Activated gamma-delta T cell treated with anti-CD3 and anti-CD28 coated beads, Interleukin-2, amount 50 U/mL, for 16 hours (primary cell): ENCODE measurements around the gene ANKRD11.
"Not testable (repeated sequence)": the region's sequence is repeated elsewhere in the genome, so short reads cannot be mapped to it uniquely, and the experiment has no call there.

ENCODE experiments used
- DNase-seq: peaks from one replicate; pipeline ENCODE4 v3.0.0-alpha.2; 2020; ENCODE audit warnings: low read depth

ANKRD11 gene

DNA sequence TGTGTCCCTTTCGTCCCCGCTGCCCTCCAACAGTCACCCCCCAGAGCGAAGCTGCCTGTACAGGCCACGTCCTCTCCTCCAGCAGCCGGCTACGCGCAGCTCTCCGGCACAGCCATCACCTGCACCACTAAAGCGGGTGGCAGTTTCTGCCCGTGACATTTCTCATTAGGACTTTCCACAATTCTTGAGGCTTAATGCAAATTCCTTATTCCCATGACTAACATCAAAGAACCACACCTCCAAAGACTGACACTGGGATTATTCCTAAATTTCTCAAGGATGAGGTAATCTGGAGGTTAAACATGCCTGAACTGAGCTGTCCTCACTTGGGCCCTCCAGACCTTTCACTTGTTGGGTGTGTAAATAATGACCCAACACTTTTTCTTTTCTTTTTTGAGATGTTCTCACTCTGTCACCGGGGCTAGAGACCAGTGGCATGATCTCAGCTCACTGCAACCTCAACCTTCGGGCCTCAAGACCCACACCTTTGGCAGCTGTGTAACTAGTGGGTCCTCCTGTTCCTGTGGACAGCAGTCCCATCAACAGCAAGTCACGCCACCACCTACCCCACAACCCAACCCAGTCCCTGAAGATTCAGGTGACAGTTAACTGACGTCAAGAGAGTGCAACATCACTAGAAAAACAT, 11.7 kb downstream of the ANKRD11 start:
- DNase-seq, result no peak

DNA sequence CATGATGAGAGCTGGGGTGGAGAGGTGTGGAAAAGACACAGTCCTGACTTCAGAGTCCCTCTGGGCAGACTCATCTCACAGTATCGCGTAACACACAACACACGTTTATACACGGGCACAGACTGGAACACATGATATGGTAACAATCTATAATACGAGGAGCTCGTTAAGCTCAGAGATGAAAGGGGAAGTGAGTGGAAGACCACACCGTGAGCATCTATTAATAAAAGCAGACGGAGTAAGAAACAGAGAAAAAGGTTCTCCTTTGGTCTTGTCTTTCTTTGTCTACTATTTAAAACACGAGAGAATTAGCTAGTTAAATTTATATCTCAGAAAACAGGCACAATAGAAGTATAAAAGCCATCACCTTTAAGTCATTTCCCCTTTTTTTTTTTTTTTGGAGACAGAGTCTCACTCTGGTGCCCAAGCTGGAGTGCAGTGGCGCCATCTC, 13.5 kb downstream of the ANKRD11 start:
- DNase-seq, result no peak

DNA sequence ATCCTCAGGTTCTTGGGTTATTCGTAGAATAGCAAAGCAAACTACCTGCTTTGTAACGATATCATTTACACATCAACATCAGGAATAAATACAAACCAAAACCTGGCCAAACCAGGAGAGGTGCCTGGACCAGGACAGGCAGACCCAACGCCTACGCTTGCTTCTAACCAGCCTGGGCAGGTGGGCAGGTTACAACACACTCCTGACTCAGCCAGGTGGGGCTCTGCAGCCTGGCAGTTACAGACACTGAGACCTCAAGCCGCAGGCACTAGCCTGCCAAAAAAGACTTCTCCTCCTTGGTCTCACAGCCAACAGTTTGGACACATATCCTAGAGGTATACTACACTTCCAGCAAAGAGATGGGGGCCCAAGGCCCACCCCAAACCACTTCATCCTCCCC, 14.0 kb downstream of the ANKRD11 start:
- no peak for DNase-seq

DNA sequence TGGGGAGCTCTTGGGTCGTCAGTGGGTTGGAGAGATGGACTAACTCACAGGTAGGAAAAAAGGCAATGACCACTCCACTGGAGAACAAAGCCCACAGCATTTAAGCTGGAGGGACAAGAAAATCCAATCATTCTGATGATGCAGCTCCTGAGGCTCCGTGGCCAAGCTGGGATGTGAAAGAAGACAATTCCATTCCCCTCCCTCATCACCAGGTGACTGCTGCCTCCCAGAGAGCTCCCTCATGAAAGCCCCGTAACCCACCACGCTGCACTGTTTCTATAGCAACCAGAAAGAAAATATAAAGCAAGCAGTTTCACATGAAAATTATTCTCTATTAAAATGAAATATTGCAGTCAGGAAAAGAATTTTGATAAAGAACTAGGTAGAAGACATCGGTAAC, 15.2 kb downstream of the ANKRD11 start:
- no peak for DNase-seq

DNA sequence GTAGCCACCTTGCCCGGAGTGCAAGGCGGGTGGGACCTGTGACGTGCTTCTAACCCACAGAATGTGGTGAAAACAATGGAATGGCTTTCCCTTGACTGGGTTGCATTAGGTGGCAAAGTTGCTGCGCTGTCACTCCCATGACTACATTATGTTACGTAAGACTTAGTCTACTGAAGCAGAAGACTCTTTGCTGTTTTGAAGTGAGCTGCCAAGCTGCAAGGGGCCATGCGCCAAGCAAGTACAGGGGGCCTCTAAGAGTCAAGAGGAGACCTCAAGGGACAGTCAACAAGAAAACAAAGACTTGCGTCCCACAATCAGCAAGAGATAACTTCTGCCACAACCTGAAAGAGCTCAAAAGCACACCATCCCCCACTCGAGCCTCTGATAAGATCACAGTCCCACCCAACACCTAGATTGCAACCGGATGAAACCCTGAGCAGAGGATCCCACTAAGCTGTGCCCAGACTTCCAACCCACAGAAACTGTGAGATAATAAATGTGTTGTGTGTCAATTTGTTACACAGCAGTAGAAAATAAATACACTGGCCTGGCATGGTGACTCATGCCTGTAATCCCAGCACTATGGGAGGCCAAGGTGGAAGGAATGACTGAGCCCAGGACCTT, 16.5 kb downstream of the ANKRD11 start:
- DNase-seq, result no peak

DNA sequence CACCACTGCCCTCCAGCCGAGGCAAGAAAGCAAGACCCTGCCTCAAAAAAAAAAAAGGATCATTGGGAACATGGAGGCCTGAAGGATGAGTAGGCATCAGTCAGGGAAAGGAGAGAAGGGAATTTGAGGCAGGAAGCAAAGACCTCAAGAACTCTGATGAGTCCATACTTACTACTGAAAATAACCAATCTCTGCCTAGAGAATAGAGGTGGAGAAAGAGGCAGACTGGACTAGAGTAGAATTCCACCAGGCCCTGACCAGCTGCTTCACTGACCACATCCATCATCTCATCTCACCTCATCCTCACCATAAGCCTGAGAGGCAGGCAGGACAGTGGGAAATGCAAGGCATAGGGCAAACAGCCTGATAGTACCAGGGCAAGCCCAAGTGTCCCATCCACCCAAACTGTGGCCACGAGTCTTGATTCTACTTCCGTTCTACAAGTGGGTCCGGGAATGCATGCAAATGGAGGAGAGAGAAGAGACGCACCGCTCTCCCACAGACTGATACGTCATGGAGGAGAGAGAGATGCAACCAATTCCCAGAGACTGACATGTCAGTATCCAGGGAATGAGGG, 17.1 kb downstream of the ANKRD11 start:
- no peak for DNase-seq

DNA sequence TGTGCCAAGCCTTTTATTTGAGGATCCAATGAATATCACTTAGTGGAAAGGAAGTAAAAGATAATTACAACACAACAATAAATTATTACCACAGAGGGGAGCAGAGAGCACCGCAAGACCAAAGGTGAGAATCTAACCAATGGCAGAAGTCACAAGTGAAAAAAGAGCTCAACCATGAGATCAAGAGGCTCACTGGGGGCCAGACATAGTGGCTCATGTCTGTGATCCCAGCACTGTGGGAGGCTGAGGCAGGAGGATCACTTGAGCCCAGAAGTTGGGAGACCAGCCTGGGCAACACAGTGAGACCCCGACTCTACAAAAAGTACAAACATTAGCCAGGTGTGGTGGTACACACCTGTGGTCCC, 17.7 kb downstream of the ANKRD11 start:
- DNase-seq, result no peak

DNA sequence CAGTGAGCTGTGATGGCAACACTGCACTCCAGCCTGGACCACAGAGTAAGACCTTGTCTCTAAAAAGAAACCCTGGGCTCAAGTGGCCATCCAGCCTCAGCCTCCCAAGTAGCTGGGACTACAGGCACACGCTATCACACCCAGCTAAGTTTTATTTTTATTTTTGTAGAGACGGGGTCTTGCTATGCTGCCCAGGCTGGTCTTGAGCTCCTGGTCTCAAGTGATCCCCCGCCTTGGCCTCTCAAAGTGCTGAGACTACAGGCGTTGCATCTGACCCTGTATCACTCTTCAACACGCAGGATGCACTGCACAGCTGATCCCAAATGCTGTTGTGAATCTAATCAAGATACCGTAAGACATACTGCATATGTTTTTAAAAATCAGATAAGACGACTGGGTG, 23.0 kb downstream of the ANKRD11 start:
- DNase-seq, result no peak

DNA sequence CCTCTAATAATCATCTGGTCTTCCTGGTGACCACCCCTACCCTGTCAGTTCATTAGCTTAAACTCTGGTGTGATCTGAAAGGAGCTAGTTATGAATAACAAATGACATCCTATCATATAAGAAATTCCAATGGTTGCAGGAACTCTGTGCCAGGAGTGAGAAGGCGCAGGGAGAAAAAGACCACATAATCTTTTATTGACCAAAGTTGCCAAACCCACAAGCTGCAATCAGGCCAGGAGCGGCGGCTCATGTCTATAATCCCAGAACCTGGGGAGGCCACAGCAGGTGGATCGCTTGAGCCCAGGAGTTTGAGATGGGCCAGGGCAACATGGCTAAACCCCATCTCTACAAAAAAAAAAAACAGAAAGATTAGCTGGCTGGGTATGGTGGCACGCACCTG, 23.4 kb downstream of the ANKRD11 start:
- no peak for DNase-seq

DNA sequence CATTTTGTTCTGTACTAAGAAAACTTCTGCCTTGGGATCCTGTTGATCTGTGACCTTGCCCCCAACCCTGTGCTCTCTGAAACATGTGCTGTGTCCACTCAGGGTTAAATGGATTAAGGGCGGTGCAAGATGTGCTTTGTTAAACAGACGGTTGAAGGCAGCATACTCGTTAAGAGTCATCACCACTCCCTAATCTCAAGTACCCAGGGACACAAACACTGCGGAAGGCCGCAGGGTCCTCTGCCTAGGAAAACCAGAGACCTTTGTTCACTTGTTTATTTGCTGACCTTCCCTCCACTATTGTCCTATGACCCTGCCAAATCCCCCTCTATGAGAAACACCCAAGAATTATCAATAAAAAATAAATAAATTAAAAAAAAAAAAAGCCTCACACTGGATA, 27.0 kb downstream of the ANKRD11 start:
- not testable (repeated sequence) for DNase-seq

DNA sequence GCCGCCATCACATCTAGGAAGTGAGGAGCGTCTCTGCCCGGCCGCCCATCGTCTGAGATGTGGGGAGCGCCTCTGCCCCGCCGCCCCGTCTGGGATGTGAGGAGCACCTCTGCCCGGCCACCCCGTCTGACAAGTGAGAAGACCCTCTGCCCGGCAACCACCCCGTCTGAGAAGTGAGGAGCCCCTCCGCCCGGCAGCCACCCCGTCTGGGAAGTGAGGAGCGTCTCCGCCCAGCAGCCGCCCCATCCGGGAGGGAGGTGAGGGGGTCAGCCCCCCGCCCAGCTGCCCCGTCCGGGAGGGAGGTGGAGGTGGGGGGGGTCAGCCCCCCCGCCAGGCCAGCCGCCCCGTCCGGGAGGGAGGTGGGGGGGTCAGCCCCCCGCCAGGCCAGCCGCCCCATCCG, 27.7 kb downstream of the ANKRD11 start:
- DNase-seq, result not testable (repeated sequence)

DNA sequence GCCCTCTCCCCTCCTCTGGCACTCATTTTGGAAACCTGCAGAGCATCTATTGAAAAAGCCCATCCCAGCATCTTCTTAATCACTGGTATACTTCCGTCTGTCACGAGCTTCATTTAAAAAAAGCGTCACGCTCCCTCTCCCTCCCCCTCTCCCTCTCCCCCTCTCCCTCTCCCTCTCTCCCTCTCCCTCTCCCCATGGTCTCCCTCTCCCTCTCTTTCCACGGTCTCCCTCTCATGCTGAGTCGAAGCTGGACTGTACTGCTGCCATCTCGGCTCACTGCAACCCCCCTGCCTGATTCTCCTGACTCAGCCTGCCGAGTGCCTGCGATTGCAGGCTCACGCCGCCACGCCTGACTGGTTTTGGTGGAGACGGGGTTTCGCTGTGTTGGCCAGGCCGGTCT, 28.5 kb downstream of the ANKRD11 start:
- not testable (repeated sequence) for DNase-seq

DNA sequence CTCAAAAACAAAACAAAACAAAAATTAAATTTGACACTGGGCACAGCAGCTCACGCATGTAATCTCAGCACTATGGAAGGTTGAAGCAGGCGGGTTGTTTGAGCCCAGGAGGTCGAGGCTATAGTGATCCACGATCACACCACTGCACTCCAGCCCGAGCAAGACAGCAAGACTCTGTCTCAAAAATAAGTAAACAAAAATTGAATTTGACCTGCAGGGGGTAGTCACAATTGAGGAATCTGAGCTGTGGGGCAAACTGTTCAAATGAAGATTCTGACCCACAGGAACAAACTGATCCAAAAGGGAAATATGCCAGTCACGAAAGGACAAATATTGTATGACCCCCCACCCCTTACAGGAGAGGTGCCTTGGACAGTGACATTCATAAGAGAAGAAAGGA, 29.8 kb downstream of the ANKRD11 start:
- no peak for DNase-seq

DNA sequence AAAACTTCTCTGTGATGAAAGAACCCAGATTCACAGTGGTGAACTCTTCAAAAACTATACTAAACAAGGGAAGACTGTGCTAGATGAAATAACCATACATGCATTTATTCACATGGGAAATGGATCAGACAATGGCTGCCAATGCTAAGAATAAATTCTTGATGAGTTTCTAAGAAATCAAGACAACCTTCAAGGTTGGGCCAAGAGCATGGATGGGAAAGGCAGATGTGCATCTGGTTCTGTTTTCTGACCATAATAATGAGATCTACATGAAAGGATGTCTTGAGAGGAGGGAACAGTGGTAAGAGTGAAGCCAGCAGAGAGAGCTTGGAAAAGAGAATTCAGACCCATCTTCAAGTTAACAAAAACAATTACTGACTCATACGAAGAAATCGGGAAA, 31.4 kb downstream of the ANKRD11 start:
- DNase-seq, result no peak

DNA sequence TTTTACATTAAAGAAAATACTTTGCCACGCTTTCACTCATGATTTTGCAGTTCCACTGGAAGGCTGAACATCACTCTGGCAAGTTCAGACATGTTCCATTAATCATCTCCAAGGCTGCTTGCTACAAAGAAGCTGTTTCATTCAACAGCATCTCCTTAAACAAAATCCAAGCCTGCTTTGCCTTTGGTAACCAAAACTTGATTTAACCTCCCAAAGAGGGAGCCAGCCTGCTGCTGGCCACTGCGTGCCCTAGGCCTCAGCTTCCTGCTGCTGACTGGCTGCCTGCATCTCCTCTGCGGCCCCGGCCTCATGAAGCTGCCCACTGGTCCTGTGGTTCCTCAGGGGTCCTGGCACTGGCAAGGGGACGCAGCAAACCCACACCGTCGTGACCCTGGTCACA, 31.8 kb downstream of the ANKRD11 start:
- DNase-seq, result no peak

DNA sequence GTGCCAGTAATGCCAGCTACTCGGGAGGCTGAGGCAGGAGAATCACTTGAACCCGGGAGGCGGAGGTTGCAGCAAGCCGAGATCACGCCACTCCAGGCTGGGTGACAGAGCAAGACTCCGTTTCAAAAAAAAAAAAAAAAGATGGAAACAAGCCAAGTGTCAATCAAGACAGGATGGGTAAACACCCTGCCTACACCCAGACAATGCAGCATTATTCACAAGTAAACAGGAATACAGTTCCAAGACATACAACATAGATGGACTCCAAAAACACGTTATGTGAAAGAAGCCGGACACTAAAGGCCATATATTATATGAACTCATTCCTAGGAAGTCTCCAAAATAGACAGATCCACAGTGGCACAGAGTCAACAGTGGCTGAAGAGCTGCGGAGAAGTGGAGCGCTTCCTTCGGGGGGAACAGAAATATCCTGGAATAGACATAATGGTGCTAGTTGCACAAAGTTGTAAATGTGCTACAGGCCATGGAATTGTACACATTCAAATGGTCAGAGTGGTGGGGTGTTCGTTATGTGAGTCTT, 33.9 kb downstream of the ANKRD11 start:
- DNase-seq, result no peak

DNA sequence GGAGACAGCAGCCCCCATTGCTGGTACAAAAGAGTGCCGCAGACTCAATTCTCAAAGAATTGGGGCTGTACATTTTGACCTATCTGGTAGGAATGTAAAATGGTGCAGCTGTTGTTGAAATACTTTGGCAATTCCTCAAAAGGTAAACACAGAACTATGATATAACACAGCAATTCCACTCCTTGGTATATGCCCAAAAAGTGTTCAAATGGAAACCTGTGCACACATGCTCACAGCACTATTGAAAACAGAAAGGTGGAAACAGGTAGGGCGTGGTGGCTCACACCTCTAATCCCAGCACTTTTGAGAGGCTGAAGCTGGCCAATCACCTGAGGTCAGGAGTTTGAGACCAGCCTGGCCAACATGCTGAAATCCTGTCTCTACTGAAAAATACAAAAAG, 34.7 kb downstream of the ANKRD11 start:
- no peak for DNase-seq

DNA sequence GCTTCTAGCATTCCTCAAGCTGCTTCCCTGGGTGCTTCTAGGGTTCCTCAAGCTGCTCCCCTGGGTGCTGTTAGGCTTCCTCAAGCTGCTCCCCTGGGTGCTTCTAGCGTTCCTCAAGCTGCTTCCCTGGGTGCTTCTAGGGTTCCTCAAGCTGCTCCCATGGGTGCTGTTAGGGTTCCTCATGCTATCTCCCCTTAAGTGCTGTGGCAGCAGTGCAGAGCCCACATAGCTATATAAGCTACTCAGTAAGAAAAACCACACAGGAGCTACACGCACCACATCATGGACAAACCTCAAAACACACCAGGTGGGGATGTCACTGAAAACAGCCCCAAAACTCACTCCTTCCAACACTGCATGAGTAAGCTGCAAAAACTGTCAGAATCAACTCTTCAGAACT, 35.2 kb downstream of the ANKRD11 start:
- DNase-seq, result no peak

DNA sequence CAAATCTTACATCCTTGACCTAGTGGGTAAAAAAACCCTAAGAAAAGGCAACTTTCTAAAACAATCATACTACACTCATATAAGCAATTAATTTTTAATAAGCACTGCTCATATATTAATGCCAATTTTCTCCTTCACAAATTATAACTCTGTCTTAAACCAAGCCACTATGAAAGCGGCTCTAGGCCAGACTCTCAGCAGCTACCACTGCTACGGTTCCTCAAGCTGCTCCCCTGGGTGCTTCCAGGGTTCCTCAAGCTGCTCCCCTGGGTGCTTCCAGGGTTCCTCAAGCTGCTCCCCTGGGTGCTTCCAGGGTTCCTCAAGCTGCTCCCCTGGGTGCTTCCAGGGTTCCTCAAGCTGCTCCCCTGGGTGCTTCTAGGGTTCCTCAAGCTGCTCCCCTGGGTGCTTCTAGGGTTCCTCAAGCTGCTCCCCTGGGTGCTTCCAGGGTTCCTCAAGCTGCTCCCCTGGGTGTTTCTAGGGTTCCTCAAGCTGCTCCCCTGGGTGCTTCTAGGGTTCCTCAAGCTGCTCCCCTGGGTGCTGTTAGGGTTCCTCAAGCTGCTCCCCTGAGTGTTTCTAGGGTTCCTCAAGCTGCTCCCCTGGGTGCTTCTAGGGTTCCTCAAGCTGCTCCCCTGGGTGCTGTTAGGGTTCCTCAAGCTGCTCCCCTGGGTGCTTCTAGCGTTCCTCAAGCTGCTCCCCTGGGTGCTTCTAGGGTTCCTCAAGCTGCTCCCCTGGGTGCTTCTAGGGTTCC, 35.8 kb downstream of the ANKRD11 start:
- DNase-seq, result not testable (repeated sequence)

DNA sequence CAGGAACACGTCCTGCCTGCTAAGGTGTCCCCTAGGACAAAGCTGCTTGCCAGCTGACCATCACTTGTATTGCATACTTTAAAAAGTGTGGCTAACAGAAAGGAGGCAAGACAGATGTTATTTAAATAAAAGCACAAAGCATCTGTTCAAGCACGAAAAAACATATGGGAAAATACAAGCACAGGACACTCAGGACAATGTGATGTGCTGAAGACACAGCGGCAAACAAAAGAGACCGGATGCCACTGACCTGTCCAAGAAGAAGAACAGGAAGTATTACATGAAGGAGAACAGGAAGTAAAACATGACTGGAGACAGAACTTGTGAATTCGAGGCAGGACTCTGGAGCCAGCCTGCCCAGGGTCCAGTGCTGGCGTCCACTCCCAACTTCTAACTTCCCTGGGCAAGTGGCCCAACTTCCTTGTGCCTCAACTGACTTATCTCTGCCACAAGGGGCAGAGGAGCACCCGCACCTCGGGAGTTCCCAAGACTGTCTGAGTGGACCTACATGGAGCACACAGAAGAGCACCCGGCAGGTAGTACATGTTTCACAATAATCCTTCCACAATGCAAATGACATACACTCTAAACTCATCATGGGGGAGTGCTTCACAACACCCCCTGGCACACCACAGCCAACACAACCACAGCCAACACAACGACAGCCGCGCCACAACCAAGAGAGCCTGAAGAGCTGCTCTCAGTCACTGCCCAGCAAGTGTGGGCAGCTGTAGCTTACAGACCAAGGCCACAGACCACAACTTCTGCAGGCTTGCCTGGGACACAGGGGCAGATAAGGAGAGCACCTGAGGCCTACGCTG, 36.6 kb downstream of the ANKRD11 start:
- DNase-seq, result no peak

DNA sequence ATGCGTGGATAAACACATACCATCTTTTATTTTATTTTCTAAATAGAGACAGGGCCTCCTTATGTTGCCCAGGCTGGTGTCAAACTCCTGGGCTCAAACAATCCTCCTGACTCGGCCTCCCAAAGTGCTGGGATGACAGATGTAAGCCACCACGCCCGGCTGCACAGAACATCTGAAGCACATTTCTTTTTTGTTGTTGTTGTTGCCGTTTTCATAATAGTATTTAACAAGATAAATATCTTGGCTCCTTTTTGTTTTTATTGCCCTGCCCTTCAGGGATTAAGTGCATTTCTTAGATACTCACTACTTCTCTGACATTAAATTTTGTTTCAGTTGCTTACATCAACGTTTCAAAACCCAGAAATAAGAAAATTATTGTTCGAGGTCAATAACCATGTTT, 37.4 kb downstream of the ANKRD11 start:
- DNase-seq, result no peak

DNA sequence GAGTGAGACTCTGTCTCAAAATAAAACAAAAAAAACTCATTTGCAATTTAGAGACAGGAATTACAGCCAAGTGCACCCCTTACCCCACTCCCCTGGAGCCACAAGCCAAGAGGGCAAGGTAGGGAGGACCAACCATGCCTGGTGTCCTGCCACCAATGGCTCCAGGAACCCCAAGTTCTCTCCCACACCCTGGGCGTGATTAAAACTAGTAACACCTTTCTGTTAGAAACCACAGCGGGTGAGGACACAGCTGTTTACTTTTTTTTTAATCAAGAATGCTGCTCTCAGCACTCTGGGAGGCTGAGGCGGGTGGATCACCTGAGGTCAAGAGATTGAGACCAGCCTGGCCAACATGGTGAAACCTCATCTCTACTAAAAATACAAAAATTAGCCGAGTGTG, 38.1 kb downstream of the ANKRD11 start:
- DNase-seq, result no peak
